Middle frontal gyrus (tissue), 1 donor: ENCODE data around the gene TSPEAR.

ENCODE experiments used
- DNase-seq: peaks from one replicate; pipeline ENCODE4 v3.0.0-alpha.2; 2015; ENCODE audit warnings: low spot score; ENCODE audit errors: extremely low spot score

TSPEAR gene

GRCh38 chr21:44722731-44723130, 11.4 kb upstream of the TSPEAR start:
- DNase-seq = no peak

GRCh38 chr21:44720170-44720569, 8.8 kb upstream of the TSPEAR start:
- DNase-seq = no peak

GRCh38 chr21:44718571-44718970, 7.2 kb upstream of the TSPEAR start:
- no peak for DNase-seq

GRCh38 chr21:44718093-44718492, 6.7 kb upstream of the TSPEAR start:
- no peak for DNase-seq

- DNase-seq = no peak
Measured at GRCh38 chr21:44716984-44717383, 5.6 kb upstream of the TSPEAR start.

GRCh38 chr21:44714905-44715304, 3.5 kb upstream of the TSPEAR start:
- DNase-seq = no peak

- DNase-seq = no peak
Measured at GRCh38 chr21:44713846-44714245, 2.5 kb upstream of the TSPEAR start.

- no peak for DNase-seq
Measured at GRCh38 chr21:44713130-44713529, 1.8 kb upstream of the TSPEAR start.

- DNase-seq = no peak
Measured at GRCh38 chr21:44712203-44713028, 1.0 kb upstream of the TSPEAR start.

GRCh38 chr21:44710756-44711326, 531 bp downstream of the TSPEAR start:
- no peak for DNase-seq

GRCh38 chr21:44710294-44710665, 1.1 kb downstream of the TSPEAR start:
- no peak for DNase-seq

- no peak for DNase-seq
Measured at GRCh38 chr21:44709426-44710293, 1.7 kb downstream of the TSPEAR start.

GRCh38 chr21:44708866-44709425, 2.4 kb downstream of the TSPEAR start:
- DNase-seq = no peak

GRCh38 chr21:44708213-44708865, 3.0 kb downstream of the TSPEAR start:
- no peak for DNase-seq

GRCh38 chr21:44706706-44707581, 4.4 kb downstream of the TSPEAR start:
- DNase-seq = no peak

GRCh38 chr21:44706026-44706705, 5.2 kb downstream of the TSPEAR start:
- DNase-seq = no peak

- DNase-seq = no peak
Measured at GRCh38 chr21:44704636-44705001, 6.8 kb downstream of the TSPEAR start.

GRCh38 chr21:44703731-44704635, 7.4 kb downstream of the TSPEAR start:
- DNase-seq = no peak
